Measurements from ENCODE around the gene MARS1. TPM values are rescaled to one million over a fixed set of nuclear protein-coding genes. Genes with fewer than 3 reads are reported as not detected.

The MARS1 gene
- total RNA-seq, 1 donor from 2014 or later: 73.1 TPM

GRCh38 chr12:57462251-57462911, 25.5 kb upstream of the MARS1 start:
- Histone ChIP-seq H3K27ac (replicated peaks) (peak overlapping the region; percentile 78), H3K4me1 (peaks cover 44% of the 10 kb centered on the region), H3K36me3 (no peaks in the 10 kb centered on the region), H3K27me3 (ENCODE audit: low read depth) (peaks cover 33% of the 10 kb centered on the region), H3K4me3 (peak overlapping the region; percentile 80), H3K9me3 (replicated peaks) (no peaks in the 10 kb centered on the region)
- intact Hi-C loops (cut with micrococcal nuclease): no loop called here
- peak; percentile 95 for TF ChIP-seq CTCF (IDR thresholded peaks at IDR 0.05; ENCODE audit: borderline replicate concordance)
- DNase-seq: peak; percentile 81

GRCh38 chr12:57462912-57463253, 25.0 kb upstream of the MARS1 start:
- peak; percentile 23 for TF ChIP-seq CTCF (IDR thresholded peaks at IDR 0.05; ENCODE audit: borderline replicate concordance)
- no peaks in the 10 kb centered on the region for H3K36me3 ChIP-seq
- peaks cover 38% of the 10 kb centered on the region for H3K27me3 ChIP-seq (ENCODE audit: low read depth)
- H3K4me3 ChIP-seq: peak overlapping the region; percentile 80
- no peak overlapping the region for H3K27ac ChIP-seq (replicated peaks)
- intact Hi-C loops (cut with micrococcal nuclease): no loop called here
- peaks cover 44% of the 10 kb centered on the region for H3K4me1 ChIP-seq
- no peak for DNase-seq
- no peaks in the 10 kb centered on the region for H3K9me3 ChIP-seq (replicated peaks)

- Histone ChIP-seq H3K27me3 (ENCODE audit: low read depth) (peaks cover 55% of the 10 kb centered on the region), H3K9me3 (replicated peaks) (no peaks in the 10 kb centered on the region), H3K27ac (replicated peaks) (no peak overlapping the region), H3K4me3 (no peak overlapping the region), H3K36me3 (no peaks in the 10 kb centered on the region), H3K4me1 (peaks cover 32% of the 10 kb centered on the region)
- TF ChIP-seq CTCF (IDR thresholded peaks at IDR 0.05; ENCODE audit: borderline replicate concordance): no peak
- intact Hi-C loops (cut with micrococcal nuclease): no loop called here
- DNase-seq: no peak
These were observed 23.3 kb upstream of the MARS1 start for GRCh38 chr12:57464569-57464968.

- no peak overlapping the region for H3K4me3 ChIP-seq
- no peaks in the 10 kb centered on the region for H3K9me3 ChIP-seq (replicated peaks)
- peaks cover 26% of the 10 kb centered on the region for H3K4me1 ChIP-seq
- H3K27ac ChIP-seq (replicated peaks): no peak overlapping the region
- intact Hi-C loops (cut with micrococcal nuclease): no loop called here
- peaks cover 61% of the 10 kb centered on the region for H3K27me3 ChIP-seq (ENCODE audit: low read depth)
- TF ChIP-seq CTCF (IDR thresholded peaks at IDR 0.05; ENCODE audit: borderline replicate concordance): no peak
- DNase-seq: no peak
- H3K36me3 ChIP-seq: no peaks in the 10 kb centered on the region
These were observed 22.7 kb upstream of the MARS1 start for GRCh38 chr12:57465030-57465746.

GRCh38 chr12:57465747-57466505, 21.9 kb upstream of the MARS1 start:
- TF ChIP-seq CTCF (IDR thresholded peaks at IDR 0.05; ENCODE audit: borderline replicate concordance): no peak
- H3K4me3 ChIP-seq: no peak overlapping the region
- no peaks in the 10 kb centered on the region for H3K9me3 ChIP-seq (replicated peaks)
- H3K27ac ChIP-seq (replicated peaks): no peak overlapping the region
- H3K27me3 ChIP-seq (ENCODE audit: low read depth): peaks cover 61% of the 10 kb centered on the region
- no peak for DNase-seq
- H3K36me3 ChIP-seq: no peaks in the 10 kb centered on the region
- peaks cover 18% of the 10 kb centered on the region for H3K4me1 ChIP-seq
- intact Hi-C loops (cut with micrococcal nuclease): no loop called here

Measured in left ventricle myocardium inferior (tissue), 1 donor.